Dendritic cell treated with granulocyte-macrophage colony-stimulating factor and Interleukin-4, amounts not matched to agents 40 ng/mL and 50 ng/mL, for 4 days (primary cell): ENCODE measurements around the gene GRK6.
"Not testable (repeated sequence)": the region's sequence is repeated elsewhere in the genome, so short reads cannot be mapped to it uniquely, and the experiment has no call there.

Source experiments
- H3K27ac Mint-ChIP-seq: one replicate; pipeline ENCODE4 v1.8.0; 2022; ENCODE audit warnings: mild to moderate bottlenecking, mixed read lengths
- H3K27me3 Mint-ChIP-seq: one replicate; pipeline ENCODE4 v1.8.0; 2022; ENCODE audit warnings: mild to moderate bottlenecking, mixed read lengths
- H3K36me3 Mint-ChIP-seq: one replicate; pipeline ENCODE4 v1.8.0; 2022; ENCODE audit warnings: low read depth, mixed read lengths
- H3K4me1 Mint-ChIP-seq: one replicate; pipeline ENCODE4 v1.8.0; 2022; ENCODE audit warnings: low read depth, mixed read lengths
- H3K4me3 Mint-ChIP-seq: one replicate; pipeline ENCODE4 v1.8.0; 2022; ENCODE audit warnings: mild to moderate bottlenecking, moderate library complexity, mixed read lengths
- H3K9me3 Mint-ChIP-seq: one replicate; pipeline ENCODE4 v1.8.0; 2022; ENCODE audit warnings: mixed read lengths
- intact Hi-C: fragments of 100-400 bp; cut with micrococcal nuclease; formaldehyde crosslinking; loops from one replicate; pipeline ENCODE4 v1.15.0; 2022

Gene GRK6

DNA sequence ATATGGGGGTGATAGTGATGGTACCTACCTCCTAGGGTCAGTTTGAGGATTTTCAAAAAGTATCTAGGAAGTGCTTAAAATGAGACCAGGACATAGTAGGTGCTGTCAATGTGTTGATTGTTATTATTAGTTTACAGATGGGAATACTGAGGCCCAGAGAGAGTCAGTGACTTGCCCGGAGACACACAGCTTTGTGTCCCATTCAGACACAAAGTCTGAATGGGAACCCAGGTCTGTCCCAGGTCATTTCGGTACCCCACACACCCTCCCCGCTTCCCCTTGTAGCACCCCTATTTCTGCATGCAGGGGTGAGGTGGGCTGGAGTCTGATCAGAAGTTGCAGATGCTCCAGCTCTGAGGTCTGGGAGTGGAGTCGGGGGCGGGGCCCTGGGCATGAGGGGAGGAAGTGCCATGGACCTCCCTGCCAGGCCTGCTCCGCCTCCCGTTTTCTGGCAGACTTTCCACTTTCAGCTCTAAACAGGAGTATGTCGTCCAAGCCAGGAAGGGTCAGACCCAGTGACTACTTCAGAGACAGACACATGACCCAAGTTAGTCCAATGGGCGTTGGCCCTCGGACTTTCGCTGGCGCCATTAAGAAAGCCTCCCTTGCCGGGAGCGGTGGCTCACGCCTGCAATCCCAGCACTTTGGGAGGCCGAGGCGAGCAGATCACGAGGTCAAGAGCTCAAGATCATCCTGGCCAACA lies 50.2 kb downstream of the GRK6 start:
- no peaks in the 10 kb centered on the region for H3K9me3 Mint-ChIP-seq
- no peak overlapping the region for H3K27ac Mint-ChIP-seq
- intact Hi-C loops, result no loop called here
- no peak overlapping the region for H3K4me3 Mint-ChIP-seq
- H3K4me1 Mint-ChIP-seq, result peaks cover 79% of the 10 kb centered on the region
- no peaks in the 10 kb centered on the region for H3K36me3 Mint-ChIP-seq
- peaks cover 62% of the 10 kb centered on the region for H3K27me3 Mint-ChIP-seq

DNA sequence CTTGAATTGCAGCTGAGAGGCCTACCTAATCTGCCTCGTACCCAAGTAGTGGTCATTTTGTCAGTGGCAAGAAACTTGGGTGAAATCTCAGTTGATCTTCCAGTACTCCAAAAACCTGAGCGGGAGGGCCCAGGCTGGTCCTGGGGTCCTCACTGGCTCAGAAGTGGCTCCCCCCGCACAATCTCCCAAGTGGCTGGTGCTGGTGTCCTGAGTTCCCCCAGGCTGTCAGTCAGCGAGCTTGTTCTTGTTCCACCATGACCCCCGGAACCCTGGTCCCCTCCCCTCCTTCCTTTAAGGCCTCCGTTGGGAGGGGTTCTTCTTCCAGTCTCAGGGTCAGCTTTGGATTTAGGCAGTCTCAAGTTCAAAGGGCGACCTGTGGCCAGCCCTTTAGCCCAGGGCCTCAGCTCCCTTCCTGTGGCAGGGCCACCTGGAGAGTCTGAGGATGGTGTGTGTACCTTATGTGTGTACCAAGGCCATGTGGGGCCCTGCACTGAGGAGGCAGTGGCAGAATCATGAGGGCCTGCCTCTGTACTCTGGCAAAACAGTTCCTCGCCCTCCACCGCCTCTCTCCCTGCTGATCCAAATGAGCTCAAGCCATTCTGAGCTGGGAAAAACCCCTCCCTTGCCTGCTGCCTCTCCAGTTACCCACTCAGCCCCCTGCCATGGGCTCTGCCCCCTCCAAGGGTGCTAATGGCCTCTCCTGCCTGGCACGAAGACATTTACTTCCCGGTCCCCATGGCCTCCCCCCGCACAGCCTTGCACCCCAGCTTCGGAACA lies 51.4 kb downstream of the GRK6 start:
- intact Hi-C loops, result no loop called here
- H3K36me3 Mint-ChIP-seq, result peaks cover 12% of the 10 kb centered on the region
- peak overlapping the region; percentile 12 for H3K27ac Mint-ChIP-seq
- H3K9me3 Mint-ChIP-seq, result no peaks in the 10 kb centered on the region
- peaks cover 59% of the 10 kb centered on the region for H3K27me3 Mint-ChIP-seq
- H3K4me1 Mint-ChIP-seq, result peaks cover 77% of the 10 kb centered on the region
- no peak overlapping the region for H3K4me3 Mint-ChIP-seq

DNA sequence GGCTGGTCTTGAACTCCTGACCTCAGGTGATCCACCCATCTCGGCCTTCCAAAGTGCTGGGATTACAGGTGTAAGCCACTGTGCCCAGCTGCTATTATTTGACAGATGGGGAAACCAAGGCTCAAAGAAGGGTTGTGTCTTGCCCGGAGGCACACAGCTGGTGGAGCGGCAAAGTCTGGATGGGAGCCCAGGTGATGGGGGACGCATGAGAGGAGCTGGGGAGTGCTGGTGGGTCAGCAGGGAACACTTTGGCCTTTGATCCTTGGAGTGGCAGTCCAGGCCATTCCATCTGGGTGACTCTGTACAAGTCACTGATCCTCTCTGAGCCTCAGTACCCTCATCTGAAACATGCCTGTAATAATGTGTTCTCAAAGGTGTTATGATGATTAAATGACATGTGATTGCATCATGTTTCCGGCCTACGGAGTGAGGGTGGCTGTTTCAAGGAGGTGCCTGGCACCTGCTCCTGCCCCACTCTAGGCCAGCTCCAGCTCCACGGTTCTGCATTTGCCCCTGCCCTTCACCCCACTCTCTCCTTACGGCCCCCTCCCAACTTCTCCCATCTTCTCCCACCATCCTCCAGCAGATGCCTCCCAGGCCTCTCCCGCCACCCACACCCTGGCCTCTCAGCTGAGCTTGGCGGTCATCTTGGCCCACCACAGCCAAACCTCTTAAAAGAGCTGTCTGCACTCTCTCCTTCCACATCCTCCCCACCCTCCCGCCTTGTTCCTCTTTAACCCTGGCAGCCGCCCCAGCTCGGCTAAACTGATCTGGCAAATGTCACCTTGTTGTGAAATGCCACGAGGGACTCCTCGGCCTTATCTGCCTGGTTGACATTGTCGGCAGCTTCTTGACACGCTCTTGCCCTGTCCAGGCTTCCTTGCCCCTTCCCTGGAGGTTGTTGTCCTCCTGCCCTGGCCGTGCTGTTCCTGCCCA lies 52.5 kb downstream of the GRK6 start:
- Mint-ChIP-seq H3K36me3 (peaks cover 23% of the 10 kb centered on the region), H3K27me3 (peaks cover 66% of the 10 kb centered on the region), H3K4me1 (peaks cover 83% of the 10 kb centered on the region), H3K9me3 (no peaks in the 10 kb centered on the region), H3K4me3 (peak overlapping the region; percentile 14), H3K27ac (peak overlapping the region; percentile 12)
- intact Hi-C loops, result no loop called here

DNA sequence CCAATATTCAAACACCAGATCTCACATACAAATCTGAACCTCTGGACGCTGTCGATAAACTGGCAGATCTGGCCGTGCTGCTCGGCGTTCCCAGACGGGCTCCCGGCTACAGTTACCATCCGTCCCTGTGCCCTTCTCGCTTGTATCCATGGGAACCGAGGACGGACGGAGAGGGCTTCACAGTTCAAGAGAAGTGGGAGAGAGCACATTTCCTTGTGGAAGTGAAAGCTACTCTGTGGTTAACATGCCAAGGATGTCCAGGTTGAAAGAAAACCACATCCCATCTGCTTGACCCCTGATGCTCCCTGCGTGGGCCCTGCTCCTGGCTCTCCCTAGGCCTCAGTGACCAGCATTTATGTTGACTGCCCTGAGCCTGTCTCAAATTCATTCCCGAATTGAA lies 53.3 kb downstream of the GRK6 start:
- H3K27ac Mint-ChIP-seq, result peak overlapping the region; percentile 12
- peaks cover 66% of the 10 kb centered on the region for H3K27me3 Mint-ChIP-seq
- peaks cover 83% of the 10 kb centered on the region for H3K4me1 Mint-ChIP-seq
- H3K36me3 Mint-ChIP-seq, result peaks cover 31% of the 10 kb centered on the region
- no peaks in the 10 kb centered on the region for H3K9me3 Mint-ChIP-seq
- intact Hi-C loops, result no loop called here
- H3K4me3 Mint-ChIP-seq, result no peak overlapping the region

DNA sequence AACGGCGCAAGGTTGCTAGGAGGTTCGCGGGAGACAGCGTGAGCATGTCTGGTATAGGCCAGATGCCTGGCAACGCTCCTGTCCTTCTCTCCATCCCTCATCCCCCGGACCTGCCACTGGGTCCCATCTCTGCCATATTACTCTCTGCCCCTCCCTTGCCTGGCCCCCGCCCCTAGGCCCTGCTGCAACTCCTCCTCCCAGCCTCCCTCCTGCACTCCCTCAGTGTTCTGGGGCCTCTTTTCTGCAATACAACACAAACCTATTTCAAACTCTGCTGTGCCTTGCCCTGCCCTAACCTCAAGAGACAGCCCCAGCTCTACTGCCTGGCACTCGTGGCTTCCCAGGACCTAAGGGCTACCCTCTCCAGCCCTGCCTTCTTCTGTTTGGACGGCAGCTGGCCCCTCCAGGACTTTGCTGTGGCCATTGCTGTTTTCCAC lies 55.9 kb downstream of the GRK6 start:
- Mint-ChIP-seq H3K27ac (no peak overlapping the region), H3K36me3 (peaks cover 55% of the 10 kb centered on the region), H3K4me1 (peaks cover 64% of the 10 kb centered on the region)

DNA sequence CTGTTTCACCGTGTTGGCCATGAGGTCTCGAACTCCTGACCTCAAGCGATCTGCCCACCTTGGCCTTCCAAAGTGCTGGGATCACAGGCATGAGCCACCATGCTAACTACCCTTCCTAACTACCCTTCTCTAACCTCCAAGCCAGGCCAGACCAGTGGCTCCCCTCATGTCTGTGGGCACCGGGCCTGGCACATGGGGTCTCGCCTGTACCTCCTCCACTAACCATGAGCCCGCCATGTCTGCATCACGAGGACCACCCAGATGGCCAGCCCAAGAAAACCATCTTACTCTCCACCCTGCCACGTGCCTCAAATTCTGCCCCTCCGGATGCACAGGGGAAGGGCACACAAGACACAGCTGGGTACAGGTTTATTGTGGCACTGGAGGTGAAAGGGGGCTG lies 56.6 kb downstream of the GRK6 start:
- Mint-ChIP-seq H3K27ac (no peak overlapping the region), H3K9me3 (no peaks in the 10 kb centered on the region), H3K36me3 (peaks cover 61% of the 10 kb centered on the region), H3K4me1 (peaks cover 58% of the 10 kb centered on the region), H3K4me3 (no peak overlapping the region), H3K27me3 (peaks cover 63% of the 10 kb centered on the region)
- intact Hi-C loops, result no loop called here

More for the DNA sequence above, 55.9 kb downstream of the GRK6 start:
- Mint-ChIP-seq H3K9me3 (no peaks in the 10 kb centered on the region), H3K27me3 (peaks cover 62% of the 10 kb centered on the region), H3K4me3 (no peak overlapping the region)
- intact Hi-C loops, result no loop called here

DNA sequence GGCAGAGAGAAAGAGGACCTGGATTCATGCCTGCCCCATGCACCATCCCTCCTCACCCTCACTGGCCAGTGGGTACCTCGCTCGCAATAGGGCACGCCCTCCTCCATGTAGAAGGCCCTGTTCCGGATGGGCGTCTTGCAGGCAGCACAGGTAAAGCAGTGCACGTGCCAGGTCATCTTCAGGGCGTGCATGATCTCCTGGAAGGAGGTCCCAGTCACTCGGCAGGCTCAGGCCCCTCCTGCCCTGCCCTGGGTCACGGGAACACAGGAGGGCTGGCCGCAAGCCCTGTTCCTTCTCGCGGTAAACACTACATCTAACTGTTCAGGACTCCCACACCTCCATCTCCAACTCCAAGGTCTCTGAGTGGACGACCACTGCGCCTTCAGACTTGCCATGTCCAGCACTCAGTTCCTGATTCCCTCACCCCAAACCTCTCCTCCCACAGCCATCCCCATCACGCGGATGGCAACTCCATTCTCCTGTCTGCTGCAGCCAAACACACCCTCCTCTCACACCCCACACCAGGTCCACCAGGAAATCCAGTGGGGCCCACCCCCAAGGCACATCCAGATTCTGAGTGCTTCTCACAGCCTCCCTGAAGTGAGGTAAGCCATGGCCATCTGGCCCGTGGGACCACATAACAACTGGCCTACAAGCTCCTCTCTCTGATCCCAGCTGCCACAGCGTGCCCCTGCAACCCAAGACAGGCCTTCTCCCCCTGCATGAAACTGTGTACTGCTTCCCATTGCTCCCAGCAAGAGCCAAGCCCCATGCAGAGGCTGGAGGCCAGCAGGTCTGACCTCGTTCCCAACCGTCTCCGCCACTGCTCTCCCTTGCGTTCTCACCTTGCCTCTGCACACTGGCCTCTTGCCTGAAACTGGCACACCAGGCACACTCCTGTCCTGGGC lies 57.8 kb downstream of the GRK6 start:
- Mint-ChIP-seq H3K27ac (no peak overlapping the region), H3K9me3 (no peaks in the 10 kb centered on the region), H3K27me3 (peaks cover 56% of the 10 kb centered on the region), H3K4me1 (peaks cover 51% of the 10 kb centered on the region), H3K36me3 (peaks cover 73% of the 10 kb centered on the region), H3K4me3 (no peak overlapping the region)
- intact Hi-C loops, result no loop called here

DNA sequence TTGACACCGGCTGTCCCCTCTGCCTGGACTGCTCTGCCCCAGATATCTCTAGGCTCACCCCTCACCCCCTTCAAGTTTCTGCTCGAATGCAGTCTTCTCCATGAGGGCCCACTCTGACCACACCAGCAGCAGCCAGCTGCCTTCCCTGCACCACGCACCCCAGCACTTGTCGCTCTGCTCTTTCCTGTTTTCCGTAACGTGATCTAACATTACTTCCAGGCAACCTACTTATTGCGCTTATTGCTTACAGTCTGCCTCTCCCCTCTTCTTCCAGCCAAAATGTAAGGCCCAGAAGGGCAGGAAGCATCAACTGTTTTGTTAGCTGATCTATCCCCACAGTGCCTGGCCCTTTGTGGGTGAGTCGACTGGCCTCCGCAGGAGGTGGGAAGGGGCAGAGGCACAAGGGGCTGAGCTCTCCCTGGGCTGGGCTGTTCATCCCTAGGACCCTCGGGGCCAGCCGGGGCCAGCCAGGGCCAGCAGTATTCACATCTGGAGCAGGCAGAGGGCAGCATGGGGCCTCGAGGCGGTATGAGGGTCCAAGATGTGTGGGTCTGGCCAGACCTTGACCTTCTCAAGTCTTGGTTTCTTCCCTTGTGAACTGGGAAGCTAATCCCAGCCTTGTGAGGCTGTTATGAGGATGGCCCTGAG lies 58.5 kb downstream of the GRK6 start:
- H3K27ac Mint-ChIP-seq, result no peak overlapping the region
- H3K4me1 Mint-ChIP-seq, result peaks cover 45% of the 10 kb centered on the region

DNA sequence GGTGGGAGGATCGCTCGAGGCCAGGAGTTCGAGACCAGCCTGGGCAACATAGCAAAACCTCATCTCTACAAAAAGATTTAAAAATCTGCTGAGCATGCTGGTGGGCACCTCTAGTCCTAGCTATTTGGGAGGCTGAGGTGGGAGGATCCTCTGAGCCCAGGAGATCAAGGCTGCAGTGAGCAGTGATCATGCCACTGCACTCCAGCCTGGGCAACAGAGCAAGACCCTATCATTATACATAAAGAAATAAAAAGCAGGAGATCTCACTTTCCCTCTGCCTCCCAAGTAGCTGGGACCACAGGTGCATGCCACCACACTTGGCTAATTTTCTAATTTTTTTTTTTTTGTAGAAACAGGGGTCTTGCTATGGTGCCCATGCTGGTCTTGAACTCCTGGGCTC lies 59.3 kb downstream of the GRK6 start:
- H3K27ac Mint-ChIP-seq, H3K9me3 Mint-ChIP-seq, H3K4me3 Mint-ChIP-seq, intact Hi-C loops: not testable (repeated sequence)
- peaks cover 46% of the 10 kb centered on the region for H3K4me1 Mint-ChIP-seq
- H3K27me3 Mint-ChIP-seq, result peaks cover 58% of the 10 kb centered on the region
- H3K36me3 Mint-ChIP-seq, result peaks cover 88% of the 10 kb centered on the region

More for the DNA sequence above, 58.5 kb downstream of the GRK6 start:
- H3K27me3 Mint-ChIP-seq, result peaks cover 56% of the 10 kb centered on the region
- H3K4me3 Mint-ChIP-seq, result no peak overlapping the region
- H3K36me3 Mint-ChIP-seq, result peaks cover 81% of the 10 kb centered on the region
- H3K9me3 Mint-ChIP-seq, result no peaks in the 10 kb centered on the region
- intact Hi-C loops, result no loop called here

DNA sequence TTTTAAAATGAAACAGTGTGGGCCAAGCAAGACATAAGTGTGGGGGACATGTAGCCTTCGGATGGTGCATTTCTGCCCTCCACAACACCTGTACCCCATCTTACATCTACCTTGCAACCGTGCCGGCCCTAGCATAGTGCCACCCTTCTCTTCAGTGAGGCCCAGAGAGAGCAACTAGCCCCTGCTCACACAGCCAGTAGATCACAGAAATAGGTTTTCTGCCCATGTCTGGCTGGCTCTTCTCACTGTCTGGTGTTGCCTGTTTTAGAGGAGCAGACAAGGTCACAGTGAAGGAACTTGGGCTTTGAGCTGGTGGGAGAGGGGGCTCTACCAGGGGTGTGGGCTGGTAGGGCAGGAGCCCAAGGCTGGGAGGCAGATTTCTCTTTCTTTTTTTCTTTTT lies 59.8 kb downstream of the GRK6 start:
- intact Hi-C loops, result no loop called here
- H3K36me3 Mint-ChIP-seq, result peaks cover 93% of the 10 kb centered on the region

DNA sequence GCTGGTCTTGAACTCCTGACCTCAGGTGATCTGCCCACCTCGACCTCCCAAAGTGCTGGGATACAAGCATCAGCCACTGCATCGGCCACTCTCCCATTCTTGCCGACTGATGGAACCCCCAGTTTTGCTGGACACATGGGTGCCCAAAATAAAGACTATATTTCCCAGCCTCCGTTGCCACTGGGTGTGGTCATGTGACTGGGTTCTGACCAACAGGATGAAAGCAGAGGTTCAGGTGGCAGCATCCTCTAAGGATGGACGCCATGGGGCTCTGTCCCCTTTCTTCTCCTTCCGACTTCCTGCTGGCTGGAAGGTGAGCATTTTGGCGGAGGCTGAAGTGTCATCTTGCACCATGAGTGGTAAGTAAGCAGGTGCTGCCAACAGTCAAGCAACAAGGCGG lies 60.7 kb downstream of the GRK6 start:
- Mint-ChIP-seq H3K4me3 (no peak overlapping the region), H3K27me3 (peaks cover 60% of the 10 kb centered on the region), H3K27ac (no peak overlapping the region), H3K9me3 (no peaks in the 10 kb centered on the region), H3K4me1 (peaks cover 55% of the 10 kb centered on the region), H3K36me3 (peaks cover 98% of the 10 kb centered on the region)
- intact Hi-C loops, result no loop called here

More for the DNA sequence above, 59.8 kb downstream of the GRK6 start:
- no peak overlapping the region for H3K4me3 Mint-ChIP-seq
- H3K4me1 Mint-ChIP-seq, result peaks cover 51% of the 10 kb centered on the region
- H3K27me3 Mint-ChIP-seq, result peaks cover 59% of the 10 kb centered on the region
- H3K27ac Mint-ChIP-seq, result no peak overlapping the region
- H3K9me3 Mint-ChIP-seq, result no peaks in the 10 kb centered on the region

DNA sequence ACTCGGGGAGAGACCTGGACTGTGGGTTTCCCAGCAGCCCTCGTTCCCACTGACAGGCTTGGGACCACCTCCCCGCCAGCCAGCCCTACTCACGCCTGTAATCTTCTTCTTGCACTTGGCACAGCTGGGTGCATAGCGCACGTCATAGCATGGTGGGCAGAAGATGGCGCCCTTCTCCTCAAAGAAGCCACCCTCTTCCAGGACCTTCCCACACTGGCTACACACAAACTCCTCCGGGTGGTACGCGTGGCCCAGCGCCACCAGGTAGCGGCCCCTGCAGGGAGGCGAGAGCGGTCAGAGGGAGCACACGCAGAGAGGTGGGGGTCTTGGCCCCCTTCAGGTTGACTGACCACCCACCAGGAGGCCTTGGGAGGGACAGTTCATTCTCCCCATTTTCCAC lies 61.5 kb downstream of the GRK6 start:
- no peaks in the 10 kb centered on the region for H3K9me3 Mint-ChIP-seq
- H3K4me1 Mint-ChIP-seq, result peaks cover 55% of the 10 kb centered on the region
- no peak overlapping the region for H3K27ac Mint-ChIP-seq
- peaks cover 98% of the 10 kb centered on the region for H3K36me3 Mint-ChIP-seq
- H3K27me3 Mint-ChIP-seq, result peaks cover 52% of the 10 kb centered on the region
- no peak overlapping the region for H3K4me3 Mint-ChIP-seq
- intact Hi-C loops, result no loop called here
